ENCODE measurements around the gene INPP4B. TPM values are rescaled to one million over a fixed set of nuclear protein-coding genes. Genes with fewer than 3 reads are reported as not detected.

INPP4B gene
- total RNA-seq, 1 donor from 2014 or later = 3.4 TPM

DNA sequence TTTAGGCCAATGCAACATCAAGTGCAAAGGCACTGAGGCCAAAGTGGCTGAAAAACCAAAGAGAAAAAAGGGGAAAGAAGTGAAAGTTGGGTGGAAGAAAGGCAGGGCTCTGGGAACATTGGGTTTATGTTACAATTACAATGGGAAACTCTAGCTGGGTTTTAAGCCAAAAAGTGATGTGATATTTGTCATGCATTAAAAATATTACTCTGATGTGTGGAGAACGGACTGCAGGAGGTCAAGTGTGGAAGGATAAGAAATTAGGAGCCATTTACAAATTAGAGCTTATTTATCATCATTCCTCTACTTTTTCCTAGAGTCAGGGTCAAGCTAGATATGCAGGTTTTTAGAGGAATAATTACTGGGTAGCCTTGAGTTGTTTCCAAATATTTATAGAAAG, 516.8 kb downstream of the INPP4B start:
- H3K4me3 Mint-ChIP-seq (ENCODE audit: low read depth) = no peak overlapping the region
- H3K36me3 Mint-ChIP-seq (ENCODE audit: insufficient read depth) = no peaks in the 10 kb centered on the region
- no peaks in the 10 kb centered on the region for H3K27me3 Mint-ChIP-seq
- H3K9me3 Mint-ChIP-seq (ENCODE audit: low read depth) = no peaks in the 10 kb centered on the region
- H3K4me1 Mint-ChIP-seq (ENCODE audit: low read depth) = peaks cover 2% of the 10 kb centered on the region
- DNase-seq (ENCODE audit: low spot score, unreplicated experiment) = no peak
- TF ChIP-seq, protein P1, sequence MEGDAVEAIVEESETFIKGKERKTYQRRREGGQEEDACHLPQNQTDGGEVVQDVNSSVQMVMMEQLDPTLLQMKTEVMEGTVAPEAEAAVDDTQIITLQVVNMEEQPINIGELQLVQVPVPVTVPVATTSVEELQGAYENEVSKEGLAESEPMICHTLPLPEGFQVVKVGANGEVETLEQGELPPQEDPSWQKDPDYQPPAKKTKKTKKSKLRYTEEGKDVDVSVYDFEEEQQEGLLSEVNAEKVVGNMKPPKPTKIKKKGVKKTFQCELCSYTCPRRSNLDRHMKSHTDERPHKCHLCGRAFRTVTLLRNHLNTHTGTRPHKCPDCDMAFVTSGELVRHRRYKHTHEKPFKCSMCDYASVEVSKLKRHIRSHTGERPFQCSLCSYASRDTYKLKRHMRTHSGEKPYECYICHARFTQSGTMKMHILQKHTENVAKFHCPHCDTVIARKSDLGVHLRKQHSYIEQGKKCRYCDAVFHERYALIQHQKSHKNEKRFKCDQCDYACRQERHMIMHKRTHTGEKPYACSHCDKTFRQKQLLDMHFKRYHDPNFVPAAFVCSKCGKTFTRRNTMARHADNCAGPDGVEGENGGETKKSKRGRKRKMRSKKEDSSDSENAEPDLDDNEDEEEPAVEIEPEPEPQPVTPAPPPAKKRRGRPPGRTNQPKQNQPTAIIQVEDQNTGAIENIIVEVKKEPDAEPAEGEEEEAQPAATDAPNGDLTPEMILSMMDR (IDR thresholded peaks at IDR 0.05; ENCODE audit: unreplicated experiment) = no peak
- no peak overlapping the region for H3K27ac Mint-ChIP-seq

DNA sequence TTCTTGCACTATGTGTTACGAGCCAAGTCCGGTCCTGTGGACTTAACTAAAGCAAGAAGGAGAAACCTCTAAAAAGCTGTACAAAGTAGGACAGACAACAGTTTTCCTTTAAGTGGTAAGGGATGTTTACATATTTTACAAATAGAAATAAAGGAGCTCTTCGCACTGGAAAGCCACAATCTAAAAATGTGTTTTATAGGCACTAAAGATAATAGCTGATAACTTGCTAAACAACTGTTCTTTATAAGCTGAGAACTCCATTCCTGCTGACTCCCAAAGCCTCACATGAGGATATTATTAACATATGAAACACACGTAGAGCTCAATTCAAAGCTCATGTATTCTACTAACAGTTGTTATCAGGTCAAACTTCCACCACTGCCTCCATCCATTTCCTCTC, 519.9 kb downstream of the INPP4B start:
- DNase-seq (ENCODE audit: low spot score, unreplicated experiment) = no peak
- Mint-ChIP-seq H3K4me3 (ENCODE audit: low read depth) (no peak overlapping the region), H3K36me3 (ENCODE audit: insufficient read depth) (no peaks in the 10 kb centered on the region), H3K27ac (no peak overlapping the region), H3K9me3 (ENCODE audit: low read depth) (peaks cover 7% of the 10 kb centered on the region), H3K27me3 (no peaks in the 10 kb centered on the region), H3K4me1 (ENCODE audit: low read depth) (peaks cover 2% of the 10 kb centered on the region)
- TF ChIP-seq, protein P1 (IDR thresholded peaks at IDR 0.05; ENCODE audit: unreplicated experiment) = no peak

DNA sequence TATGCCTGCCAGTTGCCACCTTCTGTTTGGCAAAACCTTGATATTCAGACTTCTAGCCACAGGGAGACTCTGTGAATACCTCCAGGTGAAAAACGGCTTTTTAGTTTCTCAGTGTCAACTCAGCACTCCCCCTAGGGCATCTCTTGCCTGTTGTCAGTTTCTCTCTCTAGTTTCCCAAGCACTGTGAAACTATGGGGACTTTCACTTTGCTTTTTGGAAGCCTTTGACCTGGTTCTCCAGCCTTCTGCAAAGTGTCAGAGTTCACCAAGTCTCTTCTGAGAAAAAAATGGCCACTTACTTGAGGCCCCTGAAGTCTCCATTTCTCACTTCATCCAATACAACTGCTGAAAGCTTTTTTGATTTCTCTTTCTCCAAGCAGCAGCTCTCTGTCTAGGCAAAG, 521.5 kb downstream of the INPP4B start:
- TF ChIP-seq, protein P1 (IDR thresholded peaks at IDR 0.05; ENCODE audit: unreplicated experiment) = no peak
- H3K4me1 Mint-ChIP-seq (ENCODE audit: low read depth) = no peaks in the 10 kb centered on the region
- H3K9me3 Mint-ChIP-seq (ENCODE audit: low read depth) = peaks cover 12% of the 10 kb centered on the region
- no peaks in the 10 kb centered on the region for H3K36me3 Mint-ChIP-seq (ENCODE audit: insufficient read depth)
- H3K27me3 Mint-ChIP-seq = no peaks in the 10 kb centered on the region
- no peak overlapping the region for H3K27ac Mint-ChIP-seq
- no peak overlapping the region for H3K4me3 Mint-ChIP-seq (ENCODE audit: low read depth)
- DNase-seq (ENCODE audit: low spot score, unreplicated experiment) = no peak

DNA sequence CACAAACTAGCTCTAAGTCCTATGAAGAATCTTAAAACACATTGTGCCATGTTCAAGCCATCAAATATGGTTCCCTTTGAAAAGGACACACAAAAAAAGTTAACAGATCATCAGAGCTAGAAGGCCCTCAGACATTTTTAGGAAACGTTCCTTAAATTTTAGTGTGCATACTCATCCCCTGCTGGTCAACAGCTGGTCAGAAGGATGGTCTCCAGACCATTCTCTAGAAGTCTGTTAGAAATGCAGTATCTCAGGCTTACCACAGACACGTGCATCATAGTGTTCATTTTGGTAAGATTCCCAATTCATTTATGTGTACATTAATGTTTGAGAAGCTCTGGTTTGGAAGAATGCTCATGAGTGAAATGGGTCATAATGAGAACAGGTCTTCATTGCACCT, 523.1 kb downstream of the INPP4B start:
- Mint-ChIP-seq H3K36me3 (ENCODE audit: insufficient read depth) (no peaks in the 10 kb centered on the region), H3K4me1 (ENCODE audit: low read depth) (no peaks in the 10 kb centered on the region), H3K27me3 (no peaks in the 10 kb centered on the region), H3K27ac (no peak overlapping the region), H3K9me3 (ENCODE audit: low read depth) (peaks cover 12% of the 10 kb centered on the region), H3K4me3 (ENCODE audit: low read depth) (no peak overlapping the region)
- TF ChIP-seq, protein P1 (IDR thresholded peaks at IDR 0.05; ENCODE audit: unreplicated experiment) = no peak
- no peak for DNase-seq (ENCODE audit: low spot score, unreplicated experiment)

DNA sequence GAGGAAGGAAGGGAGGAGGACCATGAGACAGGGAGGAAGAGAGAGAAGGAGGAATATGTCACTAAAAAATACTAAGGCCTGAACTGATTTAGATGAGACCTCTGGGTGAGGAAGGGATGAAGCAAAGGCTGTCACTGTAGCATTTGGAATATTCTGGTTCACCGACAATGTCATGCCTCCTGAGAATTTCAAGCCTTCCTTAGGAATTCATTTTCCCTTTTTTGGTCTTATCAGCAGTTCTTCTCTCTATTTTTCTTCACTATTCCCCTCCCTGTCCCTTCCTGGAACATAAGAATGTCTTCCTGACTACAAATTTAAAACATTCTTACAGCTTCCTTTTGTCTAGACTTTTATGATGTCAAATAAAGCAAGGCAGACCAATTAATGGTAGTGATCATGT, 527.8 kb downstream of the INPP4B start:
- Mint-ChIP-seq H3K4me3 (ENCODE audit: low read depth) (no peak overlapping the region), H3K9me3 (ENCODE audit: low read depth) (peaks cover 12% of the 10 kb centered on the region), H3K4me1 (ENCODE audit: low read depth) (peaks cover 9% of the 10 kb centered on the region), H3K27me3 (peaks cover 2% of the 10 kb centered on the region), H3K36me3 (ENCODE audit: insufficient read depth) (no peaks in the 10 kb centered on the region), H3K27ac (no peak overlapping the region)
- TF ChIP-seq, protein P1 (IDR thresholded peaks at IDR 0.05; ENCODE audit: unreplicated experiment) = no peak
- no peak for DNase-seq (ENCODE audit: low spot score, unreplicated experiment)

Data from progenitor cell of endocrine pancreas (in vitro differentiated cells).